Measurements from ENCODE around the gene PHLDB1.
"Not testable (repeated sequence)": the region's sequence is repeated elsewhere in the genome, so short reads cannot be mapped to it uniquely, and the experiment has no call there.

Gene PHLDB1

GRCh38 chr11:118682372-118682771 is 75.0 kb downstream of the PHLDB1 start:
- no peak for DNase-seq
- H3K4me1 ChIP-seq (ENCODE audit: control extremely low read depth in 1 of 4, control insufficient read depth in 4 of 4, insufficient read depth in 4 of 4, low read length in 3 of 4) = no peaks in the 10 kb centered on the region
- no peaks in the 10 kb centered on the region for H3K9me3 ChIP-seq (ENCODE audit: control extremely low read depth in 1 of 5, control insufficient read depth in 4 of 5, insufficient read depth in 2 of 5, low read depth in 1 of 5, low read length in 4 of 5)
- CTCF ChIA-PET = no interaction called here
- no peak overlapping the region for H3K27ac ChIP-seq (ENCODE audit: insufficient read depth in 1 of 2, low read depth in 1 of 2, low read length in 2 of 2, poor library complexity in 1 of 2, severe bottlenecking in 2 of 2)
- WGBS (ENCODE audit: insufficient coverage) = no CpG with 5 or more reads among the region's 1 CpG
- no peaks in the 10 kb centered on the region for H3K36me3 ChIP-seq (ENCODE audit: control insufficient read depth in 4 of 4, insufficient read depth in 4 of 4, low read length in 3 of 4)
- POLR2A ChIA-PET = no interaction called here
- H3K27me3 ChIP-seq (replicated peaks in 2 of 5; ENCODE audit: control insufficient read depth in 4 of 5, insufficient read depth in 5 of 5, low read length in 4 of 5) = no peaks in the 10 kb centered on the region
- no peak overlapping the region for H3K4me3 ChIP-seq (ENCODE audit: control insufficient read depth in 1 of 7, extremely low read depth in 1 of 7, insufficient read depth in 4 of 7, low read depth in 2 of 7, low read length in 6 of 7)

GRCh38 chr11:118682939-118683338 is 75.5 kb downstream of the PHLDB1 start:
- POLR2A ChIA-PET; H3K27ac ChIP-seq (ENCODE audit: insufficient read depth in 1 of 2, low read depth in 1 of 2, low read length in 2 of 2, poor library complexity in 1 of 2, severe bottlenecking in 2 of 2); H3K27me3 ChIP-seq (replicated peaks in 2 of 5; ENCODE audit: control insufficient read depth in 4 of 5, insufficient read depth in 5 of 5, low read length in 4 of 5); H3K4me1 ChIP-seq (ENCODE audit: control extremely low read depth in 1 of 4, control insufficient read depth in 4 of 4, insufficient read depth in 4 of 4, low read length in 3 of 4); CTCF ChIA-PET; H3K4me3 ChIP-seq (ENCODE audit: control insufficient read depth in 1 of 7, extremely low read depth in 1 of 7, insufficient read depth in 4 of 7, low read depth in 2 of 7, low read length in 6 of 7); H3K36me3 ChIP-seq (ENCODE audit: control insufficient read depth in 4 of 4, insufficient read depth in 4 of 4, low read length in 3 of 4); DNase-seq; H3K9me3 ChIP-seq (ENCODE audit: control extremely low read depth in 1 of 5, control insufficient read depth in 4 of 5, insufficient read depth in 2 of 5, low read depth in 1 of 5, low read length in 4 of 5): not testable (repeated sequence)
- WGBS (ENCODE audit: insufficient coverage) = 80% methylated on average over 1 of the region's 6 CpGs

- peaks cover 0 to 4% (median under 1%) of the 10 kb centered on the region in 4 experiments for H3K4me1 ChIP-seq (ENCODE audit: control extremely low read depth in 1 of 4, control insufficient read depth in 4 of 4, insufficient read depth in 4 of 4, low read length in 3 of 4)
- ChIA-PET CTCF (no interaction called here), POLR2A (no interaction called here)
- no peak overlapping the region for H3K27ac ChIP-seq (ENCODE audit: insufficient read depth in 1 of 2, low read depth in 1 of 2, low read length in 2 of 2, poor library complexity in 1 of 2, severe bottlenecking in 2 of 2)
- 81% methylated on average over 2 of the region's 2 CpGs for WGBS (ENCODE audit: insufficient coverage)
- H3K27me3 ChIP-seq (replicated peaks in 2 of 5; ENCODE audit: control insufficient read depth in 4 of 5, insufficient read depth in 5 of 5, low read length in 4 of 5) = no peaks in the 10 kb centered on the region
- H3K4me3 ChIP-seq (ENCODE audit: control insufficient read depth in 1 of 7, extremely low read depth in 1 of 7, insufficient read depth in 4 of 7, low read depth in 2 of 7, low read length in 6 of 7) = no peak overlapping the region
- no peaks in the 10 kb centered on the region for H3K36me3 ChIP-seq (ENCODE audit: control insufficient read depth in 4 of 4, insufficient read depth in 4 of 4, low read length in 3 of 4)
- H3K9me3 ChIP-seq (ENCODE audit: control extremely low read depth in 1 of 5, control insufficient read depth in 4 of 5, insufficient read depth in 2 of 5, low read depth in 1 of 5, low read length in 4 of 5) = no peaks in the 10 kb centered on the region
- DNase-seq = no peak
These were observed 76.8 kb downstream of the PHLDB1 start for GRCh38 chr11:118684187-118684586.

- H3K27me3 ChIP-seq (replicated peaks in 2 of 5; ENCODE audit: control insufficient read depth in 4 of 5, insufficient read depth in 5 of 5, low read length in 4 of 5) = no peaks in the 10 kb centered on the region
- H3K36me3 ChIP-seq (ENCODE audit: control insufficient read depth in 4 of 4, insufficient read depth in 4 of 4, low read length in 3 of 4) = no peaks in the 10 kb centered on the region
- no peak overlapping the region for H3K27ac ChIP-seq (ENCODE audit: insufficient read depth in 1 of 2, low read depth in 1 of 2, low read length in 2 of 2, poor library complexity in 1 of 2, severe bottlenecking in 2 of 2)
- H3K9me3 ChIP-seq (ENCODE audit: control extremely low read depth in 1 of 5, control insufficient read depth in 4 of 5, insufficient read depth in 2 of 5, low read depth in 1 of 5, low read length in 4 of 5) = no peaks in the 10 kb centered on the region
- ChIA-PET CTCF (interaction anchor here (1.2 to 3.9 kb wide), 4 partner anchors 9 to 243 kb away, joined by 3 to 22 read pairs (median 8); partner anchors contain the start of gene TREH), POLR2A (no interaction called here)
- H3K4me1 ChIP-seq (ENCODE audit: control extremely low read depth in 1 of 4, control insufficient read depth in 4 of 4, insufficient read depth in 4 of 4, low read length in 3 of 4) = peaks cover 0 to 34% (median 26%) of the 10 kb centered on the region in 4 experiments
- DNase-seq = no peak
- WGBS (ENCODE audit: insufficient coverage) = 93% methylated on average over 4 of the region's 5 CpGs
- no peak overlapping the region for H3K4me3 ChIP-seq (ENCODE audit: control insufficient read depth in 1 of 7, extremely low read depth in 1 of 7, insufficient read depth in 4 of 7, low read depth in 2 of 7, low read length in 6 of 7)
These were observed 80.5 kb downstream of the PHLDB1 start for GRCh38 chr11:118687906-118688305.

- H3K36me3 ChIP-seq (ENCODE audit: control insufficient read depth in 4 of 4, insufficient read depth in 4 of 4, low read length in 3 of 4); H3K4me3 ChIP-seq (ENCODE audit: control insufficient read depth in 1 of 7, extremely low read depth in 1 of 7, insufficient read depth in 4 of 7, low read depth in 2 of 7, low read length in 6 of 7); H3K27me3 ChIP-seq (replicated peaks in 2 of 5; ENCODE audit: control insufficient read depth in 4 of 5, insufficient read depth in 5 of 5, low read length in 4 of 5); H3K27ac ChIP-seq (ENCODE audit: insufficient read depth in 1 of 2, low read depth in 1 of 2, low read length in 2 of 2, poor library complexity in 1 of 2, severe bottlenecking in 2 of 2); POLR2A ChIA-PET; H3K9me3 ChIP-seq (ENCODE audit: control extremely low read depth in 1 of 5, control insufficient read depth in 4 of 5, insufficient read depth in 2 of 5, low read depth in 1 of 5, low read length in 4 of 5): not testable (repeated sequence)
- WGBS (ENCODE audit: insufficient coverage) = 48% methylated on average over 8 of the region's 10 CpGs
- DNase-seq = peak; percentile 10 to 38 (median 34)
- peaks cover 0 to 36% (median 26%) of the 10 kb centered on the region in 4 experiments for H3K4me1 ChIP-seq (ENCODE audit: control extremely low read depth in 1 of 4, control insufficient read depth in 4 of 4, insufficient read depth in 4 of 4, low read length in 3 of 4)
- CTCF ChIA-PET = interaction anchor here (0.9 to 3.9 kb wide), 8 partner anchors 9 to 269 kb away, joined by 3 to 22 read pairs (median 3); partner anchors contain the start of gene TREH
These were observed 80.9 kb downstream of the PHLDB1 start for GRCh38 chr11:118688339-118688738.

- H3K36me3 ChIP-seq (ENCODE audit: control insufficient read depth in 4 of 4, insufficient read depth in 4 of 4, low read length in 3 of 4) = no peaks in the 10 kb centered on the region
- POLR2A ChIA-PET = no interaction called here
These were observed 81.6 kb downstream of the PHLDB1 start for GRCh38 chr11:118688851-118689502.

GRCh38 chr11:118689503-118689851 is 82.1 kb downstream of the PHLDB1 start:
- POLR2A ChIA-PET = no interaction called here
- peak in 1 of 3 donors; percentile 19 for DNase-seq
- no peak overlapping the region for H3K27ac ChIP-seq (ENCODE audit: insufficient read depth in 1 of 2, low read depth in 1 of 2, low read length in 2 of 2, poor library complexity in 1 of 2, severe bottlenecking in 2 of 2)

More at GRCh38 chr11:118688851-118689502, 81.6 kb downstream of the PHLDB1 start:
- Histone ChIP-seq H3K27me3 (replicated peaks in 2 of 5; ENCODE audit: control insufficient read depth in 4 of 5, insufficient read depth in 5 of 5, low read length in 4 of 5) (no peaks in the 10 kb centered on the region), H3K4me3 (ENCODE audit: control insufficient read depth in 1 of 7, extremely low read depth in 1 of 7, insufficient read depth in 4 of 7, low read depth in 2 of 7, low read length in 6 of 7) (peak overlapping the region in 2 of 7 experiments; percentile 72 to 77), H3K27ac (ENCODE audit: insufficient read depth in 1 of 2, low read depth in 1 of 2, low read length in 2 of 2, poor library complexity in 1 of 2, severe bottlenecking in 2 of 2) (no peak overlapping the region), H3K9me3 (ENCODE audit: control extremely low read depth in 1 of 5, control insufficient read depth in 4 of 5, insufficient read depth in 2 of 5, low read depth in 1 of 5, low read length in 4 of 5) (no peaks in the 10 kb centered on the region), H3K4me1 (ENCODE audit: control extremely low read depth in 1 of 4, control insufficient read depth in 4 of 4, insufficient read depth in 4 of 4, low read length in 3 of 4) (peaks cover 0 to 36% (median 26%) of the 10 kb centered on the region in 4 experiments)
- WGBS (ENCODE audit: insufficient coverage) = 83% methylated on average over 33 of the region's 41 CpGs
- CTCF ChIA-PET = interaction anchor here (0.9 to 3.9 kb wide), 21 partner anchors 8 to 269 kb away, joined by 3 to 22 read pairs (median 4); partner anchors contain the start of genes BCL9L, CXCR5, DDX6 and TREH
- DNase-seq = no peak

More at GRCh38 chr11:118689503-118689851, 82.1 kb downstream of the PHLDB1 start:
- Histone ChIP-seq H3K4me1 (ENCODE audit: control extremely low read depth in 1 of 4, control insufficient read depth in 4 of 4, insufficient read depth in 4 of 4, low read length in 3 of 4) (peaks cover 0 to 36% (median 26%) of the 10 kb centered on the region in 4 experiments), H3K9me3 (ENCODE audit: control extremely low read depth in 1 of 5, control insufficient read depth in 4 of 5, insufficient read depth in 2 of 5, low read depth in 1 of 5, low read length in 4 of 5) (no peaks in the 10 kb centered on the region), H3K27me3 (replicated peaks in 2 of 5; ENCODE audit: control insufficient read depth in 4 of 5, insufficient read depth in 5 of 5, low read length in 4 of 5) (no peaks in the 10 kb centered on the region), H3K4me3 (ENCODE audit: control insufficient read depth in 1 of 7, extremely low read depth in 1 of 7, insufficient read depth in 4 of 7, low read depth in 2 of 7, low read length in 6 of 7) (peak overlapping the region in 3 of 7 experiments; percentile 68 to 77 (median 72)), H3K36me3 (ENCODE audit: control insufficient read depth in 4 of 4, insufficient read depth in 4 of 4, low read length in 3 of 4) (no peaks in the 10 kb centered on the region)
- 17% methylated on average over 7 of the region's 9 CpGs for WGBS (ENCODE audit: insufficient coverage)
- CTCF ChIA-PET = interaction anchor here (0.9 to 3.9 kb wide), 28 partner anchors 8 to 268 kb away, joined by 3 to 22 read pairs (median 4); partner anchors contain the start of genes BCL9L, CXCR5 and DDX6
